ENCODE data around the gene SGMS1.
A peak's percentile ranks its signal among the peaks of the same experiment; 100 is the strongest.

Gene SGMS1

GRCh38 chr10:50316174-50316573 is 307.6 kb downstream of the SGMS1 start:
- no peak overlapping the region for H2BK5ac ChIP-seq (ENCODE audit: low read length)
- H2BK12ac ChIP-seq (ENCODE audit: low read length), result no peak overlapping the region
- no peak for DNase-seq (ENCODE audit: low spot score)
- no peaks in the 10 kb centered on the region for H3K36me3 ChIP-seq (replicated peaks in 1 of 2; ENCODE audit: control insufficient read depth in 2 of 2, insufficient read depth in 2 of 2, low read length in 2 of 2)
- no peak overlapping the region for H3K4ac ChIP-seq (ENCODE audit: low read length)
- WGBS, 2 donors (ENCODE audit: extremely low coverage in 2 of 2, insufficient read length in 2 of 2, insufficient replicate concordance in 1 of 2), result no CpG with 5 or more reads among the region's 3 CpGs
- no peak overlapping the region for H2BK120ac ChIP-seq (ENCODE audit: low read depth, low read length)
- no peak overlapping the region for H2AK5ac ChIP-seq (ENCODE audit: low read depth, low read length)
- H4K8ac ChIP-seq (ENCODE audit: low read depth, low read length), result no peak overlapping the region
- no peak overlapping the region for H2AFZ ChIP-seq (ENCODE audit: low read length)
- H4K91ac ChIP-seq (ENCODE audit: low read depth, low read length, poor library complexity), result no peak overlapping the region
- H3K14ac ChIP-seq (ENCODE audit: low read length), result no peak overlapping the region
- no peak overlapping the region for H3K4me2 ChIP-seq (ENCODE audit: insufficient read depth, low read length, poor library complexity, severe bottlenecking)
- H3K79me1 ChIP-seq (ENCODE audit: low read depth, low read length), result no peaks in the 10 kb centered on the region
- H3K23ac ChIP-seq (ENCODE audit: low read depth, low read length, poor library complexity), result no peak overlapping the region
- no peak overlapping the region for H3K18ac ChIP-seq (ENCODE audit: low read length)
- H3K4me3 ChIP-seq (ENCODE audit: low read length in 2 of 2), result no peak overlapping the region
- H3K27ac ChIP-seq (replicated peaks; ENCODE audit: low read length), result no peak overlapping the region
- no peaks in the 10 kb centered on the region for H3K27me3 ChIP-seq (ENCODE audit: control insufficient read depth in 3 of 3, insufficient read depth in 3 of 3, low read depth in 1 of 3, low read length in 3 of 3)
- H3K9me3 ChIP-seq (replicated peaks in 1 of 2; ENCODE audit: control insufficient read depth in 2 of 2, insufficient read depth in 1 of 2, low read depth in 1 of 2, low read length in 2 of 2), result peaks cover 0 to 2% of the 10 kb centered on the region in 2 donors
- no peak overlapping the region for H2BK15ac ChIP-seq (ENCODE audit: low read length)
- no peak overlapping the region for H3K9ac ChIP-seq (ENCODE audit: low read depth, low read length, poor library complexity)
- H3K4me1 ChIP-seq (ENCODE audit: control insufficient read depth in 2 of 2, insufficient read depth in 1 of 2, low read depth in 1 of 2, low read length in 2 of 2), result no peaks in the 10 kb centered on the region

- H3K27ac ChIP-seq (replicated peaks; ENCODE audit: low read length), result no peak overlapping the region
- no peak overlapping the region for H2BK120ac ChIP-seq (ENCODE audit: low read depth, low read length)
- H2BK12ac ChIP-seq (ENCODE audit: low read length), result no peak overlapping the region
- no peaks in the 10 kb centered on the region for H3K4me1 ChIP-seq (ENCODE audit: control insufficient read depth in 2 of 2, insufficient read depth in 1 of 2, low read depth in 1 of 2, low read length in 2 of 2)
- no peaks in the 10 kb centered on the region for H3K36me3 ChIP-seq (replicated peaks in 1 of 2; ENCODE audit: control insufficient read depth in 2 of 2, insufficient read depth in 2 of 2, low read length in 2 of 2)
- no peak overlapping the region for H2AK5ac ChIP-seq (ENCODE audit: low read depth, low read length)
- H3K4ac ChIP-seq (ENCODE audit: low read length), result no peak overlapping the region
- H3K18ac ChIP-seq (ENCODE audit: low read length), result no peak overlapping the region
- H2BK15ac ChIP-seq (ENCODE audit: low read length), result no peak overlapping the region
- H3K79me1 ChIP-seq (ENCODE audit: low read depth, low read length), result no peaks in the 10 kb centered on the region
- H3K4me3 ChIP-seq (ENCODE audit: low read length in 2 of 2), result no peak overlapping the region
- no peak for DNase-seq (ENCODE audit: low spot score)
- H4K91ac ChIP-seq (ENCODE audit: low read depth, low read length, poor library complexity), result no peak overlapping the region
- H2AFZ ChIP-seq (ENCODE audit: low read length), result peak overlapping the region; percentile 30
- H4K8ac ChIP-seq (ENCODE audit: low read depth, low read length), result no peak overlapping the region
- no peak overlapping the region for H3K14ac ChIP-seq (ENCODE audit: low read length)
- H2BK5ac ChIP-seq (ENCODE audit: low read length), result no peak overlapping the region
- H3K4me2 ChIP-seq (ENCODE audit: insufficient read depth, low read length, poor library complexity, severe bottlenecking), result no peak overlapping the region
- no peak overlapping the region for H3K23ac ChIP-seq (ENCODE audit: low read depth, low read length, poor library complexity)
- peaks cover 0 to 2% of the 10 kb centered on the region in 2 donors for H3K9me3 ChIP-seq (replicated peaks in 1 of 2; ENCODE audit: control insufficient read depth in 2 of 2, insufficient read depth in 1 of 2, low read depth in 1 of 2, low read length in 2 of 2)
- H3K27me3 ChIP-seq (ENCODE audit: control insufficient read depth in 3 of 3, insufficient read depth in 3 of 3, low read depth in 1 of 3, low read length in 3 of 3), result no peaks in the 10 kb centered on the region
- H3K9ac ChIP-seq (ENCODE audit: low read depth, low read length, poor library complexity), result no peak overlapping the region
These were observed 308.3 kb downstream of the SGMS1 start for GRCh38 chr10:50315424-50315823.

- WGBS, 2 donors (ENCODE audit: extremely low coverage in 2 of 2, insufficient read length in 2 of 2, insufficient replicate concordance in 1 of 2), result no CpG with 5 or more reads among the region's 10 CpGs
- Histone ChIP-seq H3K27me3 (ENCODE audit: control insufficient read depth in 3 of 3, insufficient read depth in 3 of 3, low read depth in 1 of 3, low read length in 3 of 3) (no peaks in the 10 kb centered on the region), H2AK5ac (ENCODE audit: low read depth, low read length) (no peak overlapping the region), H3K4me2 (ENCODE audit: insufficient read depth, low read length, poor library complexity, severe bottlenecking) (no peak overlapping the region), H2BK15ac (ENCODE audit: low read length) (no peak overlapping the region), H2BK12ac (ENCODE audit: low read length) (no peak overlapping the region), H3K36me3 (replicated peaks in 1 of 2; ENCODE audit: control insufficient read depth in 2 of 2, insufficient read depth in 2 of 2, low read length in 2 of 2) (no peaks in the 10 kb centered on the region), H3K9ac (ENCODE audit: low read depth, low read length, poor library complexity) (no peak overlapping the region), H3K27ac (replicated peaks; ENCODE audit: low read length) (no peak overlapping the region), H2BK120ac (ENCODE audit: low read depth, low read length) (no peak overlapping the region), H4K91ac (ENCODE audit: low read depth, low read length, poor library complexity) (no peak overlapping the region), H3K4me3 (ENCODE audit: low read length in 2 of 2) (no peak overlapping the region), H3K4me1 (ENCODE audit: control insufficient read depth in 2 of 2, insufficient read depth in 1 of 2, low read depth in 1 of 2, low read length in 2 of 2) (no peaks in the 10 kb centered on the region), H3K79me1 (ENCODE audit: low read depth, low read length) (no peaks in the 10 kb centered on the region), H3K4ac (ENCODE audit: low read length) (no peak overlapping the region), H3K14ac (ENCODE audit: low read length) (no peak overlapping the region), H3K18ac (ENCODE audit: low read length) (no peak overlapping the region), H2AFZ (ENCODE audit: low read length) (no peak overlapping the region), H4K8ac (ENCODE audit: low read depth, low read length) (no peak overlapping the region), H3K9me3 (replicated peaks in 1 of 2; ENCODE audit: control insufficient read depth in 2 of 2, insufficient read depth in 1 of 2, low read depth in 1 of 2, low read length in 2 of 2) (peaks cover 0 to 2% of the 10 kb centered on the region in 2 donors), H2BK5ac (ENCODE audit: low read length) (no peak overlapping the region), H3K23ac (ENCODE audit: low read depth, low read length, poor library complexity) (no peak overlapping the region)
- DNase-seq (ENCODE audit: low spot score), result no peak
These were observed 309.3 kb downstream of the SGMS1 start for GRCh38 chr10:50314169-50315071.

- H3K9ac ChIP-seq (ENCODE audit: low read depth, low read length, poor library complexity), result no peak overlapping the region
- H3K14ac ChIP-seq (ENCODE audit: low read length), result no peak overlapping the region
- WGBS, 2 donors (ENCODE audit: extremely low coverage in 2 of 2, insufficient read length in 2 of 2, insufficient replicate concordance in 1 of 2), result no CpG with 5 or more reads among the region's 10 CpGs
- H3K79me1 ChIP-seq (ENCODE audit: low read depth, low read length), result no peaks in the 10 kb centered on the region
- no peak for DNase-seq (ENCODE audit: low spot score)
- H3K4me1 ChIP-seq (ENCODE audit: control insufficient read depth in 2 of 2, insufficient read depth in 1 of 2, low read depth in 1 of 2, low read length in 2 of 2), result no peaks in the 10 kb centered on the region
- no peaks in the 10 kb centered on the region for H3K36me3 ChIP-seq (replicated peaks in 1 of 2; ENCODE audit: control insufficient read depth in 2 of 2, insufficient read depth in 2 of 2, low read length in 2 of 2)
- H3K18ac ChIP-seq (ENCODE audit: low read length), result no peak overlapping the region
- no peak overlapping the region for H2AK5ac ChIP-seq (ENCODE audit: low read depth, low read length)
- H3K4ac ChIP-seq (ENCODE audit: low read length), result no peak overlapping the region
- H2BK5ac ChIP-seq (ENCODE audit: low read length), result no peak overlapping the region
- H2BK15ac ChIP-seq (ENCODE audit: low read length), result no peak overlapping the region
- H3K4me3 ChIP-seq (ENCODE audit: low read length in 2 of 2), result no peak overlapping the region
- H2BK12ac ChIP-seq (ENCODE audit: low read length), result no peak overlapping the region
- peaks cover 0 to 2% of the 10 kb centered on the region in 2 donors for H3K9me3 ChIP-seq (replicated peaks in 1 of 2; ENCODE audit: control insufficient read depth in 2 of 2, insufficient read depth in 1 of 2, low read depth in 1 of 2, low read length in 2 of 2)
- no peak overlapping the region for H4K8ac ChIP-seq (ENCODE audit: low read depth, low read length)
- H4K91ac ChIP-seq (ENCODE audit: low read depth, low read length, poor library complexity), result no peak overlapping the region
- H2AFZ ChIP-seq (ENCODE audit: low read length), result no peak overlapping the region
- H3K4me2 ChIP-seq (ENCODE audit: insufficient read depth, low read length, poor library complexity, severe bottlenecking), result no peak overlapping the region
- H3K23ac ChIP-seq (ENCODE audit: low read depth, low read length, poor library complexity), result no peak overlapping the region
- H3K27ac ChIP-seq (replicated peaks; ENCODE audit: low read length), result no peak overlapping the region
- no peaks in the 10 kb centered on the region for H3K27me3 ChIP-seq (ENCODE audit: control insufficient read depth in 3 of 3, insufficient read depth in 3 of 3, low read depth in 1 of 3, low read length in 3 of 3)
- H2BK120ac ChIP-seq (ENCODE audit: low read depth, low read length), result no peak overlapping the region
These were observed 311.0 kb downstream of the SGMS1 start for GRCh38 chr10:50312464-50313437.
